Psoas muscle (tissue), 8 donors: ENCODE results near the gene RDX. TPM values are rescaled to one million over a fixed set of nuclear protein-coding genes. Genes with fewer than 3 reads are reported as not detected.
"Not testable (repeated sequence)": the region's sequence is repeated elsewhere in the genome, so short reads cannot be mapped to it uniquely, and the experiment has no call there.

Experiments
- ATAC-seq, 4 donors: fragments of 200-7000 bp; cut with Tn5 transposase; one replicate each; pipeline ENCODE4 v1.9.1; 2020; ENCODE audit warnings: moderate library complexity in 3 of 4, mild to moderate bottlenecking in 2 of 4
- DNase-seq, 2 donors: peaks; one replicate each; pipeline ENCODE4 v3.0.0-alpha.2; 2020
- H3K27ac ChIP-seq: fragments of 200-600 bp; one replicate; pipeline ENCODE4 v1.8.0; 2022
- H3K27me3 ChIP-seq, 3 donors: fragments of 200-600 bp in 1 of 3; one replicate each; pipeline versions ENCODE4 v1.6.1 to v1.8.0; 2013 to 2022; ENCODE audit warnings: low read length in 2 of 3, mild to moderate bottlenecking in 2 of 3, moderate library complexity in 1 of 3; ENCODE audit not compliant: insufficient read depth in 3 of 3
- H3K36me3 ChIP-seq, 2 donors: fragments of 200-600 bp in 1 of 2; one replicate each; pipeline versions ENCODE4 v1.6.1 to v1.8.0; 2013 to 2022; ENCODE audit warnings: low read depth in 1 of 2, mild to moderate bottlenecking in 1 of 2, moderate library complexity in 1 of 2; ENCODE audit not compliant: insufficient read depth in 1 of 2
- H3K4me1 ChIP-seq: fragments of 200-600 bp; one replicate; pipeline ENCODE4 v1.8.0; 2022
- H3K4me3 ChIP-seq: fragments of 200-600 bp; one replicate; pipeline ENCODE4 v1.8.0; 2022; ENCODE audit warnings: mild to moderate bottlenecking
- H3K9me3 ChIP-seq: fragments of 200-600 bp; one replicate; pipeline ENCODE4 v1.8.0; 2022
- CTCF ChIP-seq: fragments of 200-600 bp; IDR thresholded peaks from one replicate; pipeline ENCODE4 v1.8.0; 2022; ENCODE audit warnings: antibody characterized with exemption
- WGBS, 3 donors: extraction: QIAGEN DNeasy Blood & Tissue Kit; methylation state at CpG; one replicate each; pipeline versions ENCODE4 v1.1.6 to v1.1.7; 2013; 5-methylcytosine and 5-hydroxymethylcytosine counted together
- intact Hi-C, 2 donors: fragments of 100-400 bp; cut with DNase I; formaldehyde crosslinking; loops; one replicate each; pipeline versions ENCODE4 v1.11.0 to v1.14.2; 2022
- polyA plus RNA-seq, 3 donors: library from polyadenylated mRNA; stranded (reverse); fragments of 200-250 nt; gene quantifications; one replicate each; pipeline ENCODE4 v1.2.3, GENCODE V29; 2013
- total RNA-seq, 4 donors: library from RNA; stranded (reverse); fragmentation: NEBNext Ultra II Directional in 2 of 4; extraction: Animal tissue kit (Norgen Biotek cat#: 25700) in 2 of 4; gene quantifications; one replicate each; pipeline versions ENCODE4 v1.2.1 to v1.2.4, GENCODE V29; 2021 to 2023
- donor health status: healthy with polysubstance abuse.
- donor health status: DM: no; HTN: no; CAD: no; lungs with moderate emphysema.
- donor health status: Bipolar disorder and iron deficiency.
- donor health status: healthy.
- donor health status: DM: yes; HTN: yes; CAD: no.
- donor health status: DM: no; HTN: no; CAD: no.
- donor health status: DM: no; HTN: no; CAD: no.
- donor health status: DM: yes; HTN: yes; CAD: no.

The RDX gene
- total and polyA plus RNA-seq, 7 donors, result 27.8 to 206 (median 115) TPM

- intact Hi-C loops, result loop anchor here in 1 of 2 donors (5.0 kb wide), 1 partner anchor 171 kb away; no protein-coding TSS in a partner anchor
These were observed 100.1 kb downstream of the RDX start for GRCh38 chr11:110196241-110196754.

GRCh38 chr11:110194211-110194766 lies 102.1 kb downstream of the RDX start:
- H3K4me1 ChIP-seq, H3K4me3 ChIP-seq, ATAC-seq, DNase-seq, H3K27ac ChIP-seq, H3K9me3 ChIP-seq, H3K36me3 ChIP-seq, H3K27me3 ChIP-seq, intact Hi-C loops: not testable (repeated sequence)
- WGBS, 3 donors, result 74 to 86% (median 76%) methylated on average over 10 of the region's 10 CpGs

More at GRCh38 chr11:110196241-110196754, 100.1 kb downstream of the RDX start:
- Histone ChIP-seq H3K27me3 (no peaks in the 10 kb centered on the region), H3K9me3 (no peaks in the 10 kb centered on the region), H3K36me3 (no peaks in the 10 kb centered on the region), H3K27ac (no peak overlapping the region), H3K4me3 (no peak overlapping the region), H3K4me1 (no peaks in the 10 kb centered on the region)
- no peak for TF ChIP-seq CTCF
- WGBS, 3 donors, result 94 to 96% (median 94%) methylated on average over 5 of the region's 5 CpGs
- no peak for DNase-seq
- ATAC-seq, result no peak

- intact Hi-C loops, ATAC-seq, H3K4me3 ChIP-seq, H3K9me3 ChIP-seq, H3K4me1 ChIP-seq, H3K36me3 ChIP-seq, H3K27me3 ChIP-seq, H3K27ac ChIP-seq, DNase-seq: not testable (repeated sequence)
- 91 to 94% (median 92%) methylated on average over 4 of the region's 4 CpGs for WGBS, 3 donors
These were observed 103.7 kb downstream of the RDX start for GRCh38 chr11:110192604-110193282.

- no peaks in the 10 kb centered on the region for H3K36me3 ChIP-seq
- intact Hi-C loops, result no loop called here
- H3K27ac ChIP-seq, result no peak overlapping the region
- TF ChIP-seq CTCF, result no peak
- WGBS, 3 donors, result 54 to 77% (median 59%) methylated on average over 1 of the region's 1 CpG
- H3K27me3 ChIP-seq, result no peaks in the 10 kb centered on the region
- ATAC-seq, result no peak
- no peak for DNase-seq
- no peak overlapping the region for H3K4me3 ChIP-seq
- no peaks in the 10 kb centered on the region for H3K4me1 ChIP-seq
- H3K9me3 ChIP-seq, result no peaks in the 10 kb centered on the region
These were observed 105.5 kb downstream of the RDX start for GRCh38 chr11:110190885-110191284.

GRCh38 chr11:110187731-110188130 lies 108.7 kb downstream of the RDX start:
- intact Hi-C loops, result loop anchor here in 1 of 2 donors (10.0 kb wide), 1 partner anchor 233 kb away; no protein-coding TSS in a partner anchor
- TF ChIP-seq CTCF, result no peak
- Histone ChIP-seq H3K4me3 (no peak overlapping the region), H3K27me3 (no peaks in the 10 kb centered on the region), H3K9me3 (no peaks in the 10 kb centered on the region), H3K4me1 (no peaks in the 10 kb centered on the region), H3K36me3 (no peaks in the 10 kb centered on the region), H3K27ac (no peak overlapping the region)
- DNase-seq (no peak), ATAC-seq (no peak)
- whole genome bisulfite sequencing, 3 donors, result 80 to 91% (median 83%) methylated on average over 6 of the region's 6 CpGs
